ENCODE data around the gene KCNH8.
"Not testable (repeated sequence)": the region's sequence is repeated elsewhere in the genome, so short reads cannot be mapped to it uniquely, and the experiment has no call there.

The KCNH8 gene

GRCh38 chr3:19226479-19226878, 78.2 kb downstream of the KCNH8 start:
- no peak overlapping the region for H2BK15ac ChIP-seq (replicated peaks; ENCODE audit: low read depth)
- H3K79me2 ChIP-seq (ENCODE audit: control insufficient read depth, insufficient read depth, low read length) = no peaks in the 10 kb centered on the region
- H3K56ac ChIP-seq (ENCODE audit: low read length) = no peak overlapping the region
- no peak overlapping the region for H4K5ac ChIP-seq (ENCODE audit: low read length)
- no peak overlapping the region for H3K23ac ChIP-seq (ENCODE audit: low read length)
- no peak overlapping the region for H3K4me3 ChIP-seq (ENCODE audit: low read length)
- H2AK5ac ChIP-seq (ENCODE audit: low read length) = no peak overlapping the region
- H4K8ac ChIP-seq (ENCODE audit: low read depth, low read length) = no peak overlapping the region
- H3K27me3 ChIP-seq (ENCODE audit: insufficient read depth, low read length, poor library complexity) = no peaks in the 10 kb centered on the region
- WGBS (ENCODE audit: extremely low coverage, insufficient coverage, low lambda C conversion rate) = no CpG with 5 or more reads among the region's 2 CpGs
- no peak overlapping the region for H3K18ac ChIP-seq (ENCODE audit: low read length)
- H3K79me1 ChIP-seq (ENCODE audit: low read length) = no peaks in the 10 kb centered on the region
- no peak for DNase-seq
- no peaks in the 10 kb centered on the region for H3K4me1 ChIP-seq (ENCODE audit: control insufficient read depth, low read depth, low read length)
- H2BK5ac ChIP-seq (ENCODE audit: low read length) = no peak overlapping the region
- no peak overlapping the region for H3K9ac ChIP-seq (ENCODE audit: low read length)
- H3K4ac ChIP-seq (ENCODE audit: low read depth, low read length) = no peak overlapping the region
- no peak overlapping the region for H2BK120ac ChIP-seq (ENCODE audit: low read depth, low read length)
- no peak overlapping the region for H3K4me2 ChIP-seq (ENCODE audit: low read length)
- H3K36me3 ChIP-seq (ENCODE audit: control insufficient read depth, insufficient read depth, low read length) = no peaks in the 10 kb centered on the region
- H3K27ac ChIP-seq (ENCODE audit: low read depth, low read length) = no peak overlapping the region

GRCh38 chr3:19228167-19228566, 79.9 kb downstream of the KCNH8 start:
- Histone ChIP-seq H2AK5ac (ENCODE audit: low read length) (no peak overlapping the region), H3K79me2 (ENCODE audit: control insufficient read depth, insufficient read depth, low read length) (no peaks in the 10 kb centered on the region), H3K36me3 (ENCODE audit: control insufficient read depth, insufficient read depth, low read length) (no peaks in the 10 kb centered on the region), H2BK15ac (replicated peaks; ENCODE audit: low read depth) (no peak overlapping the region), H3K79me1 (ENCODE audit: low read length) (no peaks in the 10 kb centered on the region), H2BK5ac (ENCODE audit: low read length) (no peak overlapping the region), H3K18ac (ENCODE audit: low read length) (no peak overlapping the region), H2BK120ac (ENCODE audit: low read depth, low read length) (no peak overlapping the region), H3K4me2 (ENCODE audit: low read length) (no peak overlapping the region), H3K9ac (ENCODE audit: low read length) (no peak overlapping the region), H3K23ac (ENCODE audit: low read length) (no peak overlapping the region), H3K4me1 (ENCODE audit: control insufficient read depth, low read depth, low read length) (no peaks in the 10 kb centered on the region), H3K27me3 (ENCODE audit: insufficient read depth, low read length, poor library complexity) (no peaks in the 10 kb centered on the region), H4K5ac (ENCODE audit: low read length) (no peak overlapping the region), H3K27ac (ENCODE audit: low read depth, low read length) (no peak overlapping the region), H3K4ac (ENCODE audit: low read depth, low read length) (no peak overlapping the region), H3K56ac (ENCODE audit: low read length) (no peak overlapping the region), H3K4me3 (ENCODE audit: low read length) (no peak overlapping the region), H4K8ac (ENCODE audit: low read depth, low read length) (no peak overlapping the region)
- no CpG with 5 or more reads among the region's 3 CpGs for WGBS (ENCODE audit: extremely low coverage, insufficient coverage, low lambda C conversion rate)
- DNase-seq = no peak

GRCh38 chr3:19229086-19229485, 80.8 kb downstream of the KCNH8 start:
- H3K4me3 ChIP-seq (ENCODE audit: low read length) = no peak overlapping the region
- H3K4me2 ChIP-seq (ENCODE audit: low read length) = no peak overlapping the region
- H2BK120ac ChIP-seq (ENCODE audit: low read depth, low read length) = no peak overlapping the region
- no peak overlapping the region for H4K5ac ChIP-seq (ENCODE audit: low read length)
- no peak overlapping the region for H3K18ac ChIP-seq (ENCODE audit: low read length)
- no peak overlapping the region for H3K4ac ChIP-seq (ENCODE audit: low read depth, low read length)
- no peaks in the 10 kb centered on the region for H3K4me1 ChIP-seq (ENCODE audit: control insufficient read depth, low read depth, low read length)
- H2BK5ac ChIP-seq (ENCODE audit: low read length) = no peak overlapping the region
- no peak overlapping the region for H3K9ac ChIP-seq (ENCODE audit: low read length)
- no peak overlapping the region for H2BK15ac ChIP-seq (replicated peaks; ENCODE audit: low read depth)
- H3K27me3 ChIP-seq (ENCODE audit: insufficient read depth, low read length, poor library complexity) = no peaks in the 10 kb centered on the region
- no peak overlapping the region for H3K27ac ChIP-seq (ENCODE audit: low read depth, low read length)
- H3K79me1 ChIP-seq (ENCODE audit: low read length) = no peaks in the 10 kb centered on the region
- DNase-seq = no peak
- no peak overlapping the region for H3K56ac ChIP-seq (ENCODE audit: low read length)
- no peak overlapping the region for H4K8ac ChIP-seq (ENCODE audit: low read depth, low read length)
- no CpG with 5 or more reads among the region's 1 CpG for WGBS (ENCODE audit: extremely low coverage, insufficient coverage, low lambda C conversion rate)
- H3K23ac ChIP-seq (ENCODE audit: low read length) = no peak overlapping the region
- H3K36me3 ChIP-seq (ENCODE audit: control insufficient read depth, insufficient read depth, low read length) = no peaks in the 10 kb centered on the region
- H2AK5ac ChIP-seq (ENCODE audit: low read length) = no peak overlapping the region
- H3K79me2 ChIP-seq (ENCODE audit: control insufficient read depth, insufficient read depth, low read length) = no peaks in the 10 kb centered on the region

GRCh38 chr3:19229881-19230280, 81.6 kb downstream of the KCNH8 start:
- not testable (repeated sequence) for H3K18ac ChIP-seq (ENCODE audit: low read length); H3K9ac ChIP-seq (ENCODE audit: low read length); H2AK5ac ChIP-seq (ENCODE audit: low read length)

GRCh38 chr3:19231792-19232461, 83.6 kb downstream of the KCNH8 start:
- Histone ChIP-seq H3K36me3 (ENCODE audit: control insufficient read depth, insufficient read depth, low read length) (no peaks in the 10 kb centered on the region), H2AK5ac (ENCODE audit: low read length) (no peak overlapping the region), H3K27ac (ENCODE audit: low read depth, low read length) (no peak overlapping the region), H4K8ac (ENCODE audit: low read depth, low read length) (no peak overlapping the region), H3K23ac (ENCODE audit: low read length) (no peak overlapping the region), H2BK15ac (replicated peaks; ENCODE audit: low read depth) (no peak overlapping the region), H2BK5ac (ENCODE audit: low read length) (no peak overlapping the region), H3K4ac (ENCODE audit: low read depth, low read length) (no peak overlapping the region), H3K4me2 (ENCODE audit: low read length) (no peak overlapping the region), H2BK120ac (ENCODE audit: low read depth, low read length) (no peak overlapping the region), H3K9ac (ENCODE audit: low read length) (no peak overlapping the region), H3K4me1 (ENCODE audit: control insufficient read depth, low read depth, low read length) (no peaks in the 10 kb centered on the region), H4K5ac (ENCODE audit: low read length) (no peak overlapping the region), H3K79me1 (ENCODE audit: low read length) (no peaks in the 10 kb centered on the region), H3K79me2 (ENCODE audit: control insufficient read depth, insufficient read depth, low read length) (no peaks in the 10 kb centered on the region), H3K27me3 (ENCODE audit: insufficient read depth, low read length, poor library complexity) (no peaks in the 10 kb centered on the region), H3K4me3 (ENCODE audit: low read length) (no peak overlapping the region), H3K56ac (ENCODE audit: low read length) (no peak overlapping the region), H3K18ac (ENCODE audit: low read length) (no peak overlapping the region)
- no peak for DNase-seq
- no CpG with 5 or more reads among the region's 4 CpGs for WGBS (ENCODE audit: extremely low coverage, insufficient coverage, low lambda C conversion rate)

More at GRCh38 chr3:19229881-19230280, 81.6 kb downstream of the KCNH8 start:
- not testable (repeated sequence) for H3K4ac ChIP-seq (ENCODE audit: low read depth, low read length); H3K36me3 ChIP-seq (ENCODE audit: control insufficient read depth, insufficient read depth, low read length); H3K4me2 ChIP-seq (ENCODE audit: low read length); H2BK15ac ChIP-seq (replicated peaks; ENCODE audit: low read depth); H2BK5ac ChIP-seq (ENCODE audit: low read length); H4K8ac ChIP-seq (ENCODE audit: low read depth, low read length); DNase-seq; H2BK120ac ChIP-seq (ENCODE audit: low read depth, low read length); H3K4me3 ChIP-seq (ENCODE audit: low read length); H3K27me3 ChIP-seq (ENCODE audit: insufficient read depth, low read length, poor library complexity); H3K4me1 ChIP-seq (ENCODE audit: control insufficient read depth, low read depth, low read length); H4K5ac ChIP-seq (ENCODE audit: low read length); H3K23ac ChIP-seq (ENCODE audit: low read length); H3K56ac ChIP-seq (ENCODE audit: low read length); H3K79me2 ChIP-seq (ENCODE audit: control insufficient read depth, insufficient read depth, low read length); H3K27ac ChIP-seq (ENCODE audit: low read depth, low read length); H3K79me1 ChIP-seq (ENCODE audit: low read length)
- WGBS (ENCODE audit: extremely low coverage, insufficient coverage, low lambda C conversion rate) = no CpG with 5 or more reads among the region's 3 CpGs

GRCh38 chr3:19232566-19232965, 84.3 kb downstream of the KCNH8 start:
- Histone ChIP-seq H3K36me3 (ENCODE audit: control insufficient read depth, insufficient read depth, low read length) (no peaks in the 10 kb centered on the region), H3K79me2 (ENCODE audit: control insufficient read depth, insufficient read depth, low read length) (no peaks in the 10 kb centered on the region), H4K8ac (ENCODE audit: low read depth, low read length) (no peak overlapping the region), H3K4me3 (ENCODE audit: low read length) (no peak overlapping the region), H2BK15ac (replicated peaks; ENCODE audit: low read depth) (no peak overlapping the region), H4K5ac (ENCODE audit: low read length) (no peak overlapping the region), H3K27me3 (ENCODE audit: insufficient read depth, low read length, poor library complexity) (no peaks in the 10 kb centered on the region), H3K79me1 (ENCODE audit: low read length) (no peaks in the 10 kb centered on the region), H3K18ac (ENCODE audit: low read length) (no peak overlapping the region), H2BK5ac (ENCODE audit: low read length) (no peak overlapping the region), H3K27ac (ENCODE audit: low read depth, low read length) (no peak overlapping the region), H3K56ac (ENCODE audit: low read length) (no peak overlapping the region), H3K9ac (ENCODE audit: low read length) (no peak overlapping the region), H3K4me1 (ENCODE audit: control insufficient read depth, low read depth, low read length) (no peaks in the 10 kb centered on the region), H2BK120ac (ENCODE audit: low read depth, low read length) (no peak overlapping the region), H2AK5ac (ENCODE audit: low read length) (no peak overlapping the region), H3K4ac (ENCODE audit: low read depth, low read length) (no peak overlapping the region), H3K23ac (ENCODE audit: low read length) (no peak overlapping the region), H3K4me2 (ENCODE audit: low read length) (no peak overlapping the region)
- WGBS (ENCODE audit: extremely low coverage, insufficient coverage, low lambda C conversion rate) = no CpG with 5 or more reads among the region's 2 CpGs
- no peak for DNase-seq
